ENCODE measurements around the gene CCDC70.

Gene CCDC70

GRCh38 chr13:51882570-51883225 is 20.9 kb downstream of the CCDC70 start (continued):
- TF ChIP-seq GLIS3 (CRISPR knock-in tag; IDR thresholded peaks at IDR 0.05) (no peak), BACH2 (CRISPR knock-in tag; IDR thresholded peaks at IDR 0.05; ENCODE audit: borderline replicate concordance) (no peak), PPARA (CRISPR knock-in tag; IDR thresholded peaks at IDR 0.05; ENCODE audit: borderline replicate concordance) (no peak), CSDC2 (CRISPR knock-in tag; IDR thresholded peaks at IDR 0.05) (no peak), TCF4 (CRISPR knock-in tag; IDR thresholded peaks at IDR 0.05; ENCODE audit: borderline replicate concordance) (no peak), RARB (CRISPR knock-in tag; IDR thresholded peaks at IDR 0.05) (no peak)

GRCh38 chr13:51883226-51883600 is 21.4 kb downstream of the CCDC70 start:
- TF ChIP-seq PATZ1 (CRISPR knock-in tag; IDR thresholded peaks at IDR 0.05; ENCODE audit: borderline replicate concordance) (no peak), ZFP3 (CRISPR knock-in tag; IDR thresholded peaks at IDR 0.05) (no peak), RARB (CRISPR knock-in tag; IDR thresholded peaks at IDR 0.05) (no peak), OSR1 (CRISPR knock-in tag; IDR thresholded peaks at IDR 0.05) (no peak), PPARA (CRISPR knock-in tag; IDR thresholded peaks at IDR 0.05; ENCODE audit: borderline replicate concordance) (no peak), ARNTL (CRISPR knock-in tag; IDR thresholded peaks at IDR 0.05; ENCODE audit: borderline replicate concordance, low read depth) (no peak), CREB5 (CRISPR knock-in tag; IDR thresholded peaks at IDR 0.05; ENCODE audit: low read depth) (no peak), TCF4 (CRISPR knock-in tag; IDR thresholded peaks at IDR 0.05; ENCODE audit: borderline replicate concordance) (no peak), ZFP30 (CRISPR knock-in tag; IDR thresholded peaks at IDR 0.05) (no peak)
- no peak for ATAC-seq

GRCh38 chr13:51885651-51886050 is 23.9 kb downstream of the CCDC70 start:
- ATAC-seq: no peak
- no peak for TF ChIP-seq TSHZ2 (CRISPR knock-in tag; IDR thresholded peaks at IDR 0.05)
- no peak for TF ChIP-seq BACH2 (CRISPR knock-in tag; IDR thresholded peaks at IDR 0.05; ENCODE audit: borderline replicate concordance)
- TF ChIP-seq RARB (CRISPR knock-in tag; IDR thresholded peaks at IDR 0.05): no peak
- TF ChIP-seq PATZ1 (CRISPR knock-in tag; IDR thresholded peaks at IDR 0.05; ENCODE audit: borderline replicate concordance): no peak
- TF ChIP-seq PPARA (CRISPR knock-in tag; IDR thresholded peaks at IDR 0.05; ENCODE audit: borderline replicate concordance): no peak
- TF ChIP-seq CSRNP3 (CRISPR knock-in tag; IDR thresholded peaks at IDR 0.05): no peak
- TF ChIP-seq ZC3H10 (CRISPR knock-in tag; IDR thresholded peaks at IDR 0.05): no peak
- TF ChIP-seq ZNF8 (CRISPR knock-in tag; IDR thresholded peaks at IDR 0.05): no peak
- no peak for TF ChIP-seq CREB5 (CRISPR knock-in tag; IDR thresholded peaks at IDR 0.05; ENCODE audit: low read depth)
- no peak for TF ChIP-seq TOX (CRISPR knock-in tag; IDR thresholded peaks at IDR 0.05; ENCODE audit: borderline replicate concordance)
- no peak for TF ChIP-seq ZFP3 (CRISPR knock-in tag; IDR thresholded peaks at IDR 0.05)
- TF ChIP-seq GLIS3 (CRISPR knock-in tag; IDR thresholded peaks at IDR 0.05): no peak
- TF ChIP-seq OSR1 (CRISPR knock-in tag; IDR thresholded peaks at IDR 0.05): no peak
- no peak for TF ChIP-seq ZFP30 (CRISPR knock-in tag; IDR thresholded peaks at IDR 0.05)

Measured in SK-N-SH treated with all-trans-retinoic acid at 6 μM for 48 hours (cell line).